RKO (cell line): ENCODE data around the gene C12orf76.
A peak's percentile ranks its signal among the peaks of the same experiment; 100 is the strongest.
"Not testable (repeated sequence)": the region's sequence is repeated elsewhere in the genome, so short reads cannot be mapped to it uniquely, and the experiment has no call there.

Experiments
- DNase-seq: peaks from one replicate; pipeline ENCODE4 v3.0.0-alpha.2; 2016; ENCODE audit warnings: low spot score

The C12orf76 gene, protein sequence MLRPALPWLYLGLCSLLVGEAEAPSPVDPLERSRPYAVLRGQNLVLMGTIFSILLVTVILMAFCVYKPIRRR

GRCh38 chr12:110048242-110049027 lies at the start of gene C12orf76:
TSS of gene C12orf76 (minus strand) at chr12:110048522. CDS start at chr12:110048495, 27 bp downstream.
- DNase-seq = peak; percentile 98

- no peak for DNase-seq
Observed at GRCh38 chr12:110093631-110094311, 45.4 kb upstream of the C12orf76 start.

DNA sequence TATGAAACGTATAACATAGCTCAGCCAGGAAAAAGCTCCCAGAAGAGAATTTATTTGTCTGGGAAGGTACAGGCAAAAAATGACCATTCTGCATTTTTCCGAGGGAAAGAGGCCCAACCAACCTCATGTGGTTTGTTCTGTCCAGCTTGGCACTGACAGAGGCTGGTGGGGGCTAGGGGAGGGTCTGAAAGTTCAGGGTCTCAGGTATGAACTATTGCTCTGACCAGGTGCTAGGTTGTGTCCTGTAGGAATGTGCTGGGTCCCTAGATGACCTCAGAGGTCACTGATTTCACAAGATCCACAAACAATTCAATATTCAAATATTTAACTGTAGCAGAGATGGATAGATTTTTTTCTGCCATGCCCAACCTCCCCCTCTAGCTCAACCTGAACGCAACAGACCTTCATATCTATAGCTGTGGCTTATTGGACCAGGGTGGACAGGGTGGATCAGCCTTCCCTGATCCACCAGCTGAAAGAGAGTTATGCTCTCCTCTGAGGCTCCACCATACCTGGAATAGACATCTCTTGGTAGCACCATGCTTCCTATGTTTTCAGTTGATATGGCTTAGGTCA lies 42.9 kb upstream of the C12orf76 start:
- no peak for DNase-seq

DNA sequence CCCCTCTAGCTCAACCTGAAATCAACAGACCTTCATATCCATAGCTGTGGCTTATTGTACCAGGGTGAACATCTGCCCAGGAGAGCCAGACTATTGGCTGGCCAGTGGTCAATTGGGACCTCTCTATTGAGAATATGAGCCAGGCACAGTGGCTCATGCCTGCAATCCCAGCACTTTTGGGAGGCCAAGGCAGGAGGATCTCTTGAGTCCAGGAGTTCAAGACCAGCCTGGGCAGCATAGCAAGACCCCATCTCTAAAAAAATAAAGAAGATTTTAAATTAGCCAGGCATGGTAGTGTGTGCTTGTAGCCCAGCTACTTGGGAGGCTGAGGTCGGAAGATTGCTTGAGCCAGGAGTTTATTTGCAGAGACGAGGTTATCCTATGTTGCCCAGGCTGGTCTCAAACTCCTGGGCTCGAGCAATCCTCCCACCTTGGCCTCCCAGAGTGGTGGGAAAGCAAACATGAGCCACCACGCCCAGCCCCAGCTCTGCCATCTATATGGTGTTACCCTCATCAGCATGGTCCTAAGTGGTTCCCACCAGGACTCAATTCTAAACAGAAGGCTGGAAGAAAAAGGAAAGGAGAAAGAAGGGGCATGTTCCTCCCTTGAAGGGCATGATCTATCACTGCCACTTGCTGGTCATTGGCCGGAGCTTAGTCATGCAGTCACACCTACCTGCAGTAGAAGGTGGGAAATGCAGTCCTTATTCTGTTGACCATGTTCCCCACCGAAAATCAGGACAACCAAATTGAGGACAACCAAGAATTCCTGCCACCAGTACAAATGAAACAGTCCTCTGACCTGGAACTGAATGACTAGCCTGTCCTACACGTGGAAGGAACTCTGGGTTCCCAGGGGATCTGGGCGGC lies 42.2 kb upstream of the C12orf76 start:
- DNase-seq = no peak

DNA sequence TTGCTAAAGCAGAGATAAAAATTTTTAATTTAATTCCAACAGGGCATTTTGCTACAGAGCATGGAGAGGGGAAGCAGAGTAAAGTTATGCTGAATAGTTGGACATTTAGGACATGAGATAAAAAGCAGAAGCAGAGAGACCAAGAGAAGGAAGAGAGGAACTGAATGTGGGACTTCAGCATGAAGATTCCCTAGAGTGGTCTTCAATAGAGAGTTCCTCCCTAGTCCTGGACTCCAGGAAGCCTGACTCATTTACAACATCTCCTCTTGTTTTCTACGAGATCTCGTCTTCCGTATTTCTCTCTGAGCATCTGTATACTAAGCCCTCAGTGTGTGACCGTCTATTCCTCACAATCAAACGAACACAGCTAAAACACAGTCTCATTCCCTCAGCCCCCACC lies 40.6 kb upstream of the C12orf76 start:
- no peak for DNase-seq

DNA sequence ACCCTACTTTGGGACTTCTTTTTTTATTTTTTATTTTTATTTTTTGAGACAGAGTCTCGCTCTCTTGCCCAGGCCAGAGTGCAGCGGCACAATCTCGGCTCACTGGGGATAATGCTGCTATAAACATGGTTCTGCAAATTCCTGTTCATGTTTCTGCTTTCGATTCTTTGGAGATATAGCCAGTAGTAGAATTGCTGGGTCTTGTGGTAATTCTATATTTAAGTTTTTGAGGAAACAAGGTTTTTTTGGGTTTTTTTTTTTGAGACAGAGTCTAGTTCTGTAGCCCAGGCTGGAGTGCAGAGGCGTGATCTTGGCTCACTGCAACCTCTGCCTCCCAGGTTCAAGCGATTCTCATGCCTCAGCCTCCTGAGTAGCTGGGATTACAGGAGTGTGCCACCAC lies 39.9 kb upstream of the C12orf76 start:
- DNase-seq = not testable (repeated sequence)

- DNase-seq = no peak
Observed at GRCh38 chr12:110084314-110085015, 36.1 kb upstream of the C12orf76 start.

GRCh38 chr12:110080410-110080809 lies 32.1 kb upstream of the C12orf76 start:
- no peak for DNase-seq

- no peak for DNase-seq
Observed at GRCh38 chr12:110079477-110080400, 31.4 kb upstream of the C12orf76 start.

DNA sequence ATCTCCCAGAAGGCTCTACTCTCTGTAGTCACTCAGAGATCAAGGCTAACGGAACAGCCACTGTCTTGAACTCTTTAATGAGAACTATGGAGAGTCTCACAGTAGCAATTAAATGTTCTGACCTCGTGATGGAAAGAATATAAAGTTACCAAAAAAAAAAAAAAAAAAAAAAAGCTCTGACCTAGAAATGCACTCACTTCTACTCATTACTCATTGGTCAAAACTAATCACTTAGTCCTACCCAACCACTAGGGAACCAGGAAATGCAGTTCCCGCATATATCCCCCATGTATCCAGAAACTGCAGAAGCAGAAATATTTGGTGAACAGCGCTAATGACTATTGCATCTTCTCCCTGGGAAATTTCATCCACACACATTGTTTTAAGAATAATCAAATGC lies 29.5 kb upstream of the C12orf76 start:
- DNase-seq = no peak

GRCh38 chr12:110075880-110076279 lies 27.6 kb upstream of the C12orf76 start:
- DNase-seq = no peak

DNA sequence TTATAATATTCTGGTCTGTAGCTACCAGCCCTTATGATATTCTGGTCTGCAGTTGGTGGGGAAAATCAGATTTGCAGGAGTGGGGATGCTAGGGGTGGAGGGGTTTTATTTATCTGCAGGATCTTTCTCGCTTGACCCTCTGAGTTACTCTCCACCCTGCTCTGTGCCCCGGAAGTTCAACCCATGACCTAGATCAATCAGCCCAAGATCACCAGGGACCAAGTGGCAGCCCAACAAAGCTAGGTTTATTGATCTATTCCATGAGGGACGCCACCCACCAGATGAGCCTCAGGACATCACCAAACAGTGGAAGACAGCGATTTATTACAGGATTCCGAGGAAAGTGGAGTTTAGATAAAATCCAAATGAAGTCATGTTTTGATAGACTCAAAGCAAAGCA lies 25.8 kb upstream of the C12orf76 start:
- DNase-seq = no peak

DNA sequence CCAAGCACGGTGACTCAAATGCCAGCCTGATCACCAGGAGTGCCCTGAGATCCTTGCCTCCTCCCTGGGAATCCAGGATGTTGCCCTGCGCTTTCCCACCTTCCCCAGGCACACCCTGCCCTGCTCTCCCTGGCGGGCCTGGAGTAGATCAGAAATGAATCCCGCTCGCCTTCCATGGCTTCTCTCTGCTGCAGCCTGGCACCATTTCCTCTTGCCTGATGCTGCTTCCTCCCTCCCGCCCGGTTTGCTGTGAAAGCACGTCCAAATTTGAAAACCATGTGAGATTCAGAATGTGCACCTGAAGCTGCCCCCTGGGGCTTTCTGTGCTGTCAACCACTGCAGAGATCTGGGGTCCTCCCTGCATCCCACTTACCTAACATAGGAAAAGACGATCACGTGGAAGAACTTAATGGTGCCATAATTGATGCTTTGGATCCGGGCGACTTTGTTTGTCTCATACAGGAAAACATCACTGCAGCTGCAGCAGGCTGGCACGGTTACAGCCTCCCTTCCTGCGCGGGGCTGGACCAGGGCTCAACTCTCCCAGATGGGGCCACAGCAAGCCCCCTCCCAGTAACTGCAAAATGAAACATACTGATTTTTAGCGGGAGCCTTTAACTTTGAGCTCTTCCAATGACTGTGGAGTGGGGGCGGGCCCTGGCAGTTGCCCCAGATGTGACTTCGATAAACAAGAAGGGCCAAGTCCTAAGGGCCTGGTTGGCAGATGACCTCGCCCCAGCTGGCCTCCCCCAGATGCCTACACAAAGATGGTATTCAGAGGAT lies 24.9 kb upstream of the C12orf76 start:
- no peak for DNase-seq

DNA sequence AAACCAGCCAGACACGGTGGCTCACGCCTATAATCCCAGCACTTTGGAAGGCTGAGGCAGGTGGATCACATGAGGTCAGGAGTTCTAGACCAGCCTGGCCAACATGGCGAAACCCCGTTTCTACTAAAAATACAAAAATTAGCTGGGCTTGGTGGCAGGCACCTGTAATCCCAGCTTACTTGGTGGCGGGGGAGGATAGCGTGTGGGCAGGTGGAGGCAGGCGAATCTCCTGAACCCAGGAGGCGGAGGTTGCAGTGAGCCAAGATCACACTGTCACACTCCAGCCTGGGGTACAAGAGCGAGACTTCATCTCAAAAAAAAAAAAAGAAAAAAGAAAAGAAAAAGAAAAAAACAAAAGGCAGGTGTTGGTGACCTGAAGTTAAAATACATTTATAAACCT lies 24.3 kb upstream of the C12orf76 start:
- not testable (repeated sequence) for DNase-seq

- no peak for DNase-seq
Observed at GRCh38 chr12:110071967-110072366, 23.6 kb upstream of the C12orf76 start.

DNA sequence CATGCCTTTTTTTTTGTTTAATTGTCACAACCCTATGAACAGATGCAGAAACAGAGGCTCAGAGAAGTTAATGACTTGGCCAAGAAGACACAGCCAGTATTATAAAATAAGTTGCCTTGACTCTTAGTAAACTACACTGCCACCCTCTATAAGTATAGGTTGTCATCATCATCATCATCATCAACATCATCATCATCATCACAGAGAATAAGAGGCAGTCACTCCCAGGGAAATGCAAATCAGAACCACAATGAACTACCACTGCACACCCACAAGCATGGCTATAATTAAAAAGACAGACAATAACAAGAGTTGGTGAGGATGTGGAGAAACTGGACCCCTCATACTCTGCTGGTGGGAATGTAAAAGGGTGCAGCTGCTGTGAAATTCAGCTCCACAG lies 23.2 kb upstream of the C12orf76 start:
- no peak for DNase-seq

- no peak for DNase-seq
Observed at GRCh38 chr12:110068654-110069053, 20.3 kb upstream of the C12orf76 start.

DNA sequence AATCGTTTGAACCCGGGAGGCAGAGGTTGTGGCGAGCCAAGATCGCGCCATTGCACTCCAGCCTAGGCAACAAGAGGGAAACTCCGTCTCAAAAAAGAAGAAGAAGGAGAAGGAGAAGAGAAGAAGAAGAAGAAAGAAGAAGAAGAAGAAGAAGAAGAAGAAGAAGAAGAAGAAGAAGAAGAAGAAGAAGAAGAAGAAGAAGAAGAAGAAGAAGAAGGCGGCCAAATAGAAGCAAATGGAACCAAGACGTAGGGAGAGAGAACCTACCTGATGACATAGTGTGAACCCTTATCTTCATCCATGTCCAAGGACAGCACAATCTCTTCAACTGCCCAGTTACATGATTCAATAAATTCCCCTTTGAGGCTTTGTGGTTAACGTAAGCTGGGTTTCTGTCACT lies 19.8 kb upstream of the C12orf76 start:
- DNase-seq = not testable (repeated sequence)

DNA sequence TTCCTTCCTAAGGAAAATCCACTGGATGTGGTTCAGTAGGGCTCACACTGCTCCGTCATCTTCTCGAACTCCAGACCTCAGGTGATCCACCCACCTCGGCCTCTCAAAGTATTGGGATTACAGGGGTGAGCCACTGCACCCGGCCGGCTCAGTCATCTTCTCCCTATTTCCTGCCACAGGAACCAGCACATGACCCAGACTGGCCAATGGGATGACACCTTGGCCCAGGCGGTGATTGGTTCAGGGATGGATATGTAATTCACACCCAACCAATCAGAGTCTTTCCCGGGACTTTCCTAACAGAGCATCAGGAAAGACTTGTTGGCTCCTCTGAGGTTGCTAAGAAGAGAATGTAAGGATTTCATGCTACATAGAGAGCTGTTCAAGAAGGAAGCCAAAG lies 19.2 kb upstream of the C12orf76 start:
- peak; percentile 30 for DNase-seq

DNA sequence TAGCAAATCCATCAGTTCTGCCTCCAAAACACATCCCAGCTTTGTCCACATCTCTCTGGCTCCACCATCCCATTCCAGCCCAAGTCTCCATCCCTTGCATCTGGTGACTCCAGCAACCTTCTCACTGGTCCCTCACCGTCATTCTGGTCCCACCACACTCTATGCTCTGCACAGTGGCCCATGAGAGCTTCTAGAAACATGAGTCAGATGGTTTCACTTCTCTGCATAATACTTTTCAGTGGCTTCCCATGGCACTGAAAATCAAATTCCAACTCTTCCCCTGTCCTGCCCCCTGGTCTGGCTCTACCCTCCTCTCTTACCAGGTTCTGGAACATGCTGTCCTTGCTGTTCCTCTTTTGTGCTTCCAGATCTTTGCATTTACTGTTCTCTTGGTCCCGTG lies 17.2 kb upstream of the C12orf76 start:
- no peak for DNase-seq
